A673 (cell line): Measurements from ENCODE around the gene PRMT6.

Experiments
- CTCF ChIP-seq: fragments of 300-800, 200-600 bp; sonication (generic); conservative IDR thresholded peaks from 2 replicates; pipeline ENCODE4 v1.5.1; 2017; ENCODE audit warnings: low read depth, mild to moderate bottlenecking, antibody characterized with exemption, low read length, moderate library complexity, mixed read lengths
- EZH2 ChIP-seq: fragments of 200-600 bp; sonication (generic); IDR thresholded peaks from 2 replicates; pipeline ENCODE4 v1.6.1; 2017; ENCODE audit warnings: borderline replicate concordance, low read depth, mild to moderate bottlenecking, mixed read lengths, antibody characterized with exemption, low read length; ENCODE audit not compliant: poor library complexity, severe bottlenecking

DNA sequence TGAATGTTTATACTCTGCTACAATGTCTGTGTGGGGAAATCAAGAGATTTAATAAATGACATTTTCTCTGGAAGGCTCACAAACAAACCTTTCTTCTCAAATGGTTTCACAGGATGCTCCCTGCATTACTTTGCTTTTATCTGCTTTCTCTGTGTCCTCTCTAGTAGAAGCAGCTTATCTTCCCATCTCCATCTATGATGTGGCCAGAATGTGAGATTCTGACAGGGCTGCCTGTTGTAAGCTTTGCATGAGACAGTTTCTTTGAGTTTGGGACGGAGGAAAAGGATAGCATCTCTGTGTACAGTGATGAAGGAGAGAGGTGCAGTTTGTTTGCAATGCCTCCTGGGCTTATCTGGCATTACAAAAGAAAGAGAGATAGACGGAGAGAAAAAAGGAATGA lies 24.6 kb downstream of the PRMT6 start:
- TF ChIP-seq CTCF (no peak), EZH2 (no peak)
